PC-3 (cell line): ENCODE results near the gene LCORL. TPM values are rescaled to one million over a fixed set of nuclear protein-coding genes. Genes with fewer than 3 reads are reported as not detected.
"Not testable (repeated sequence)": the region's sequence is repeated elsewhere in the genome, so short reads cannot be mapped to it uniquely, and the experiment has no call there.

Source experiments
- ATAC-seq: fragments of 200-7000 bp; cut with Tn5 transposase; 2 replicates; pipeline ENCODE4 v1.9.1; 2020; ENCODE audit warnings: mild to moderate bottlenecking, moderate library complexity
- BruUV-seq: library from RNA; stranded (reverse); fragments of 400-500 nt; replicated peaks from 2 replicates; lab custom pipeline; 2021; lab: Mats Ljungman, UMichigan
- CTCF ChIA-PET: fragments of 300-600 bp; sonication (Branson Sonifier 250); formaldehyde crosslinking; loops from one replicate; lab custom pipeline; 2022; ENCODE audit warnings: antibody characterized with exemption; lab: Charles Lee
- POLR2A ChIA-PET: fragments of 300-600 bp; sonication (Branson Sonifier 250); formaldehyde crosslinking; loops from one replicate; lab custom pipeline; 2022; ENCODE audit warnings: antibody characterized with exemption; ENCODE audit not compliant: unreplicated experiment; lab: Charles Lee
- DNase-seq: peaks from one replicate; pipeline ENCODE4 v3.0.0-alpha.2; 2015
- H2AFZ ChIP-seq: fragments of 300-600 bp; sonication (generic); 2 replicates; pipeline ENCODE4 v1.6.0; 2016; ENCODE audit warnings: antibody characterized with exemption, low read length
- H3F3A ChIP-seq: fragments of 300-600 bp; sonication (generic); one replicate; pipeline ENCODE4 v1.6.0; 2017; ENCODE audit warnings: antibody characterized with exemption, low read length, control low read depth, mild to moderate bottlenecking; ENCODE audit not compliant: unreplicated experiment
- H3K27ac ChIP-seq: fragments of 300-600 bp; sonication (generic); 2 replicates; pipeline ENCODE4 v1.5.1; 2016; ENCODE audit warnings: mild to moderate bottlenecking, low read length
- H3K27me3 ChIP-seq: fragments of 300-600 bp; sonication (generic); 2 replicates; pipeline ENCODE4 v1.6.1; 2016; ENCODE audit warnings: low read length, mixed read lengths
- H3K36me3 ChIP-seq: fragments of 300-600 bp; sonication (generic); 2 replicates; pipeline ENCODE4 v1.6.1; 2016; ENCODE audit warnings: low read depth, mixed run types, low read length, mixed read lengths
- H3K4me1 ChIP-seq: fragments of 300-600 bp; sonication (generic); 2 replicates; pipeline ENCODE4 v1.5.1; 2016; ENCODE audit warnings: low read length; ENCODE audit not compliant: insufficient read depth
- H3K4me2 ChIP-seq: fragments of 300-600 bp; sonication (generic); 2 replicates; pipeline ENCODE4 v1.6.0; 2016; ENCODE audit warnings: low read length
- H3K4me3 ChIP-seq: fragments of 300-600 bp; sonication (generic); 2 replicates; pipeline ENCODE4 v1.5.1; 2016; ENCODE audit warnings: mild to moderate bottlenecking, low read length, mixed read lengths
- H3K79me2 ChIP-seq: fragments of 300-600 bp; sonication (generic); 2 replicates; pipeline ENCODE4 v1.6.1; 2017; ENCODE audit warnings: low read length, mixed read lengths
- H3K9ac ChIP-seq: fragments of 300-600 bp; sonication (generic); 2 replicates; pipeline ENCODE4 v1.6.0; 2016; ENCODE audit warnings: mild to moderate bottlenecking, low read length
- H3K9me2 ChIP-seq: fragments of 300-600 bp; sonication (generic); replicated peaks from 2 replicates; pipeline ENCODE4 v1.6.1; 2016; ENCODE audit warnings: mixed run types, low read length, mixed read lengths
- H3K9me3 ChIP-seq: fragments of 300-600 bp; sonication (generic); 2 replicates; pipeline ENCODE4 v1.6.1; 2016; ENCODE audit warnings: low read length, mixed read lengths
- H4K20me1 ChIP-seq: fragments of 300-600 bp; sonication (generic); 2 replicates; pipeline ENCODE4 v1.6.1; 2016; ENCODE audit warnings: low read length, mixed read lengths
- EZH2 ChIP-seq: fragments of 300-600 bp; sonication (generic); IDR thresholded peaks from one replicate; pipeline ENCODE4 v1.6.1; 2017; ENCODE audit warnings: antibody characterized with exemption, mild to moderate bottlenecking, low read length; ENCODE audit not compliant: unreplicated experiment
- EZH2phosphoT487 ChIP-seq: fragments of 300-600 bp; sonication (generic); IDR thresholded peaks from 2 replicates; pipeline ENCODE4 v1.6.1; 2018; ENCODE audit warnings: mild to moderate bottlenecking, antibody characterized with exemption, low read length, borderline replicate concordance
- intact Hi-C: fragments of 100-400 bp; cut with micrococcal nuclease; formaldehyde crosslinking; loops from 2 replicates; pipeline ENCODE4 v1.9.0; 2023
- total RNA-seq: library from RNA; depleted of rRNA; stranded (reverse); fragments of >200 nt; gene quantifications from 2 replicates; pipeline ENCODE4 v1.2.3, GENCODE V29; 2014
- TF ChIP-seq, protein P1 (sequence below): fragments of 300-600 bp; sonication (generic); conservative IDR thresholded peaks from 2 replicates; pipeline ENCODE4 v1.5.1; 2017; ENCODE audit warnings: antibody characterized with exemption, low read depth, mild to moderate bottlenecking, low read length

The LCORL gene
- total RNA-seq, 1 experiment from 2014 or later: 2.9 TPM

DNA sequence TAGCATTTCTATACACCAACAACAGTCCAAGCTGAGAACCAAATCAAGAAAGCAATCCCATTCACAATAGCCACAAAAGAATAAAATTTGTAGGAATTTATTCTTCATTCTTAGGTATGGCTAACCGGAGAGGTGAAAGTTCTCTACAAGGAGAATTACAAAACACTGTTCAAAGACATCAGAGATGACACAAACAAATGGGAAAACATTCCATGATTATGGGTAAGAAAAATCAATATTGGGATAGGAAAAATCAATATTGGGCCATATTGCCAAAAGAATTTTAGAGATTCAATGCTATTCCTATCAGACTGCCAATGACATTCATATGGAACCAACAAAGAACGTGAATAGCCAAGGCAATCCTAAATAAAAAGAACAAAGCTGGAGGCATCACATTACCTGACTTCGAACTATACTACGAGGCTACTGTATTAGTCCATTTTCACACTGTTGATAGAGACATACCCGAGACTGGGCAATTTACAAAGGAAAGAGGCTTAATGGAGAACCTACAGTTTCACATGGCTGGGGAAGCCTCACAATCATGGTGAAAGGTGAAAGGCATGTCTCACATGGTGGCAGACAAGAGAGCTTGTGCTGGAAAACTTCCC lies 161.7 kb downstream of the LCORL start:
- ChIA-PET POLR2A (no interaction called here), CTCF (no interaction called here)
- Histone ChIP-seq H4K20me1 (no peaks in the 10 kb centered on the region), H3K27ac (no peak overlapping the region), H3K4me2 (no peak overlapping the region), H3K4me3 (no peak overlapping the region), H3F3A (no peaks in the 10 kb centered on the region), H3K4me1 (no peaks in the 10 kb centered on the region), H3K9ac (no peak overlapping the region), H3K9me2 (no peaks in the 10 kb centered on the region), H3K9me3 (no peaks in the 10 kb centered on the region), H3K27me3 (no peaks in the 10 kb centered on the region), H3K36me3 (no peaks in the 10 kb centered on the region), H3K79me2 (no peaks in the 10 kb centered on the region), H2AFZ (no peak overlapping the region)
- ATAC-seq: no peak
- DNase-seq: no peak
- TF ChIP-seq, protein P1, sequence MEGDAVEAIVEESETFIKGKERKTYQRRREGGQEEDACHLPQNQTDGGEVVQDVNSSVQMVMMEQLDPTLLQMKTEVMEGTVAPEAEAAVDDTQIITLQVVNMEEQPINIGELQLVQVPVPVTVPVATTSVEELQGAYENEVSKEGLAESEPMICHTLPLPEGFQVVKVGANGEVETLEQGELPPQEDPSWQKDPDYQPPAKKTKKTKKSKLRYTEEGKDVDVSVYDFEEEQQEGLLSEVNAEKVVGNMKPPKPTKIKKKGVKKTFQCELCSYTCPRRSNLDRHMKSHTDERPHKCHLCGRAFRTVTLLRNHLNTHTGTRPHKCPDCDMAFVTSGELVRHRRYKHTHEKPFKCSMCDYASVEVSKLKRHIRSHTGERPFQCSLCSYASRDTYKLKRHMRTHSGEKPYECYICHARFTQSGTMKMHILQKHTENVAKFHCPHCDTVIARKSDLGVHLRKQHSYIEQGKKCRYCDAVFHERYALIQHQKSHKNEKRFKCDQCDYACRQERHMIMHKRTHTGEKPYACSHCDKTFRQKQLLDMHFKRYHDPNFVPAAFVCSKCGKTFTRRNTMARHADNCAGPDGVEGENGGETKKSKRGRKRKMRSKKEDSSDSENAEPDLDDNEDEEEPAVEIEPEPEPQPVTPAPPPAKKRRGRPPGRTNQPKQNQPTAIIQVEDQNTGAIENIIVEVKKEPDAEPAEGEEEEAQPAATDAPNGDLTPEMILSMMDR: no peak
- TF ChIP-seq EZH2phosphoT487 (no peak), EZH2 (no peak)
- no TSS peak for BruUV-seq
- intact Hi-C loops: no loop called here

DNA sequence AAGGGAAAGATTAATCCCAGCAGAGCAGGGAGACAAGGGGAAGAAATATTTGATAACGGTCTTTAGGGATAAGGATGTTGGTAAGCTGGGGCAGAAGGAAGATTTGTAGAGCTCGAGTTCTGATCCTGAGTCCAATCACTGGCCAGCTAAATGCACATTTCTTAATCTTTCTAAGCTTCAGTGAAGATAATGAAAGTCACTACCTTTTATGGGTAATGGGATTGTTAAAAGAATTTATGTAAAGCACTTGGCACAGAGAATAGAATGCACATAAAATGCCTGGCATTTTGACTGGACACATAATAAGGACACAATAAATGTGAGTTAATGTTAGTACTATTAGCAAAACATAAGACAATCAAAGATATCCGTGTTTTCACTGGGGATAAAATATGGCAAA lies 167.5 kb downstream of the LCORL start:
- Histone ChIP-seq H2AFZ (no peak overlapping the region), H3K9me2 (no peaks in the 10 kb centered on the region), H3K27ac (no peak overlapping the region), H3F3A (no peaks in the 10 kb centered on the region), H4K20me1 (no peaks in the 10 kb centered on the region), H3K9ac (no peak overlapping the region), H3K36me3 (no peaks in the 10 kb centered on the region), H3K79me2 (no peaks in the 10 kb centered on the region), H3K27me3 (no peaks in the 10 kb centered on the region), H3K4me2 (no peak overlapping the region), H3K4me3 (no peak overlapping the region), H3K9me3 (no peaks in the 10 kb centered on the region), H3K4me1 (no peaks in the 10 kb centered on the region)
- DNase-seq (no peak), ATAC-seq (no peak)
- intact Hi-C loops: no loop called here
- POLR2A ChIA-PET: no interaction called here
- CTCF ChIA-PET: no interaction called here
- no TSS peak for BruUV-seq
- TF ChIP-seq EZH2: no peak
- TF ChIP-seq, protein P1: no peak
- no peak for TF ChIP-seq EZH2phosphoT487

DNA sequence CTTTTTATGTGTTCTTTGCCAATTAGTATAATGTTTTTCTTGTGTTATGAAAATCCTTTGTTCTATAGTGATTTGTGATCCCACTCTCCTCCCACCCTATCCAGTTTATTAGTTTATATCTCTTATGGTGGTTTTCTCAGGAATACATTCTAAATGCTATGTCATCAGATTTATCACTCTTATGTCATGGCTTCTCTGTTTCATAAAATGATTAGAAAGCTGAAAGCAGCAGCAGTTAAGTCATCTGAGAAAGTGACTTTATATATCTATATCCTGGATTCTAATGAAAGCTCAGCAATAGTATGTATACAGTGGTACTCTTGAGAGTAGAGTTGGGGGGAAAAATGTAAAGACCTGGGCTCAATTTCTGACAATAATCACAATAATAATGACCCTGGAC lies 169.6 kb downstream of the LCORL start:
- POLR2A ChIA-PET: interaction anchor here (0.6 kb wide), 1 partner anchor 238 kb away, joined by 3 read pairs; the partner anchor contains the start of gene MED28
- no peak for DNase-seq
- no peak overlapping the region for H2AFZ ChIP-seq
- TF ChIP-seq EZH2 (no peak), EZH2phosphoT487 (no peak)
- TF ChIP-seq, protein P1: no peak
- H3K4me2 ChIP-seq: no peak overlapping the region
- no peak overlapping the region for H3K9ac ChIP-seq
- no peaks in the 10 kb centered on the region for H3K27me3 ChIP-seq
- no peaks in the 10 kb centered on the region for H3F3A ChIP-seq
- no peaks in the 10 kb centered on the region for H3K4me1 ChIP-seq
- no peak overlapping the region for H3K4me3 ChIP-seq
- H3K36me3 ChIP-seq: no peaks in the 10 kb centered on the region
- H4K20me1 ChIP-seq: no peaks in the 10 kb centered on the region
- BruUV-seq: no TSS peak
- no peaks in the 10 kb centered on the region for H3K79me2 ChIP-seq
- no peak overlapping the region for H3K27ac ChIP-seq
- no peaks in the 10 kb centered on the region for H3K9me3 ChIP-seq
- H3K9me2 ChIP-seq: no peaks in the 10 kb centered on the region
- CTCF ChIA-PET: no interaction called here
- intact Hi-C loops: no loop called here
- no peak for ATAC-seq

DNA sequence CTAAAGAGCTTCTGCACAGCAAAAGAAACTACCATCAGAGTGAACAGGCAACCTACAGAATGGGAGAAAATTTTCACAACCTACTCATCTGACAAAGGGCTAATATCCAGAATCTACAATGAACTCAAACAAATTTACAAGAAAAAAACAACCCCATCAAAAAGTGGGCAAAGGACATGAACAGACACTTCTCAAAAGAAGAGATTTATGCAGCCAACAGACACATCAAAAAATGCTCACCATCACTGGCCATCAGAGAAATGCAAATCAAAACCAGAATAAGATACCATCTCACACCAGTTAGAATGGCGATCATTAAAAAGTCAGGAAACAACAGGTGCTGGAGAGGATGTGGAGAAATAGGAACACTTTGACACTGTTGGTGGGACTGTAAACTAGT lies 171.3 kb downstream of the LCORL start:
- H3K79me2 ChIP-seq, H2AFZ ChIP-seq, H3K4me2 ChIP-seq, BruUV-seq, H3K27ac ChIP-seq, H4K20me1 ChIP-seq, DNase-seq, CTCF ChIA-PET, H3K9me3 ChIP-seq, H3K4me3 ChIP-seq, H3K27me3 ChIP-seq, H3K4me1 ChIP-seq, H3K36me3 ChIP-seq, H3F3A ChIP-seq, POLR2A ChIA-PET, H3K9ac ChIP-seq, H3K9me2 ChIP-seq, intact Hi-C loops, ATAC-seq: not testable (repeated sequence)
